T-helper 17 cell (primary cell): ENCODE results near the gene TDG. TPM values are rescaled to one million over a fixed set of nuclear protein-coding genes. Genes with fewer than 3 reads are reported as not detected.
"Not testable (repeated sequence)": the region's sequence is repeated elsewhere in the genome, so short reads cannot be mapped to it uniquely, and the experiment has no call there.

Experiments used
- ATAC-seq: fragments of 150-1000 bp; cut with Tn5 transposase; 2 replicates; pipeline ENCODE4 v1.10.0; 2021; ENCODE audit warnings: mild to moderate bottlenecking, moderate library complexity
- DNase-seq, 3 donors: peaks; one replicate each; pipeline versions ENCODE4 v3.0.0 to v3.0.0-alpha.2; 2020 to 2021
- H3K9me3 ChIP-seq: one replicate; pipeline ENCODE4 v1.7.0; 2013; ENCODE audit warnings: low read length, mild to moderate bottlenecking; ENCODE audit not compliant: control insufficient read depth, poor library complexity, severe bottlenecking
- H3K27ac Mint-ChIP-seq: one replicate; pipeline ENCODE4 v1.8.0; 2022; ENCODE audit warnings: mild to moderate bottlenecking, moderate library complexity, mixed read lengths
- H3K27me3 Mint-ChIP-seq: one replicate; pipeline ENCODE4 v1.8.0; 2022; ENCODE audit warnings: mixed read lengths
- H3K36me3 Mint-ChIP-seq: one replicate; pipeline ENCODE4 v1.8.0; 2022; ENCODE audit warnings: low read depth, mixed read lengths
- H3K4me1 Mint-ChIP-seq: one replicate; pipeline ENCODE4 v1.8.0; 2022; ENCODE audit warnings: mild to moderate bottlenecking, mixed read lengths
- H3K4me3 Mint-ChIP-seq: one replicate; pipeline ENCODE4 v1.8.0; 2022; ENCODE audit warnings: mild to moderate bottlenecking, moderate library complexity, mixed read lengths
- total RNA-seq, 4 donors: library from RNA in 2 of 4; stranded (reverse) in 2 of 4; gene quantifications; one replicate each; pipeline ENCODE4 v1.2.3 and lab custom pipeline; 2022 to 2026

TDG gene
- total RNA-seq, 2 donors from 2014 or later, result 27.0 to 30.4 TPM

DNA sequence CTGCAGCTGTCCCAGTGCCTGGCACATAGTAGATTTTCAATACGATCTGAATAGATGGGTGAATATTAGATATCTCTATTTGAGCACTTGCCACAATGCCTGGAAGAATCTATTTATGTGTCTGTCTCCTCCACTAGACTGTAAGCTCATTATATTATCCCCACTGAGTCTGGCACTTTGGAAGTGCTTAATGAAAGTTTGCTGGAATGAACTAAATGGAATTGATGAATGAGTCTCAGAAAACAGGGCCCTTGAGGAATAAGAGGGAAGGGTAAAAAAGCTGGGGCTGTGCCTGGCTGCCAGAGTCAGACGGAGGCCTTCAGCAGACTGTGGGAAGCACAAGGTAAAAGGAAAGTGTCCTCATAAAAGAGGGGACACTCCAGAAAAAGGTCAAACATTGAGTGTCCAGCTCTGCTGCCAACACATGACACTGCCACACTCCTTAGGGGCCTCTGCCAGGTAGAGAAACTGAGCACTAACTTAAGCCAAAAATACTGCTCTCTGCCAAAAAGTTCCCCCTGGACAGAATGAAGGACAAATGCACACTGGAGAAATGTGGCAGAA is 45.0 kb downstream of the TDG start:
- Mint-ChIP-seq H3K4me1 (no peaks in the 10 kb centered on the region), H3K36me3 (peaks cover 7% of the 10 kb centered on the region), H3K27ac (no peak overlapping the region), H3K4me3 (no peak overlapping the region), H3K27me3 (peaks cover 34% of the 10 kb centered on the region)
- H3K9me3 ChIP-seq, result no peaks in the 10 kb centered on the region
- ATAC-seq, result no peak
- no peak for DNase-seq

- H3K4me1 Mint-ChIP-seq, result no peaks in the 10 kb centered on the region
- no peaks in the 10 kb centered on the region for H3K9me3 ChIP-seq
- H3K4me3 Mint-ChIP-seq, result no peak overlapping the region
- peaks cover 7% of the 10 kb centered on the region for H3K36me3 Mint-ChIP-seq
- no peak for ATAC-seq
- DNase-seq, result no peak
- peaks cover 34% of the 10 kb centered on the region for H3K27me3 Mint-ChIP-seq
- no peak overlapping the region for H3K27ac Mint-ChIP-seq
Observed at GRCh38 chr12:104011253-104011652, 45.6 kb downstream of the TDG start.

DNA sequence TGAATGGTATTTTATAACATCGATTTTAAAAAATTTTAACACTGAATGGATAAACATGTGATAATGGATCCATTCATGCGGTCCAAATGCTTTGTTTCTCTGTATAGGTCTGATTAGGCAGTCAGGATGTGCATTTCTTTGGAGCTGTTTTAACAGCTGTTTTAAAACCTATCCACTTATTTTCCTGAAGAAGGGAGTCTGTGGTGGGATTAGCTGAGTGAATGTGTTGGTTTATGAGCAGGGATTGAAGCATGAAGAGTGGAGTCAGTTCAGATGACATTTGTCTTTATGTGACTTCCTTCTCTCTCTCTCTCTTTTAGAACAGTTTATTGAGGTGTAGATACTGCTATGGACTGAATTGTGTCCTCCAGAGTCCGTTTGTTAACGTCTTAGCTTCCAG is 46.7 kb downstream of the TDG start:
- no peaks in the 10 kb centered on the region for H3K4me1 Mint-ChIP-seq
- H3K9me3 ChIP-seq, result no peaks in the 10 kb centered on the region
- H3K4me3 Mint-ChIP-seq, result no peak overlapping the region
- H3K27ac Mint-ChIP-seq, result no peak overlapping the region
- H3K27me3 Mint-ChIP-seq, result peaks cover 25% of the 10 kb centered on the region
- DNase-seq, result no peak
- peaks cover 7% of the 10 kb centered on the region for H3K36me3 Mint-ChIP-seq
- no peak for ATAC-seq

DNA sequence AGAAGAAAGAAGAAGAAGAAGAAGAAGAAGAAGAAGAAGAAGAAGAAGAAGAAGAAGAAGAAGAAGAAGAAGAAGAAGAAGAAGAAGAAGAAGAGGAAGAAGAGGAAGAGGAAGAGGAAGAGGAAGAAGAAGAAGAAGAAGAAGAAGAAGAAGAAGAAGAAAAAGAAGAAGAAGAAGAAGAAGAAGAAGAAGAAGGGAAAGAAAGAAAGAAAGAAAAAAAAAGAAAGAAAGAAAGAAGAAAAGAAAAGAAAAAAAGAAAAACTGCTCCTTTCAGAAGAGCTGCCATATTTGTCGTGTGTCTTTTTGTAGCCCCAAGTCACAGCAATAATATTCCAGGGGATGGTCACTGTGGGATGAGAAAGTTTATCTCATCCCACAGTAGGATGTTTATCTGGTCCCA is 56.2 kb downstream of the TDG start:
- H3K4me3 Mint-ChIP-seq, H3K9me3 ChIP-seq, H3K4me1 Mint-ChIP-seq: not testable (repeated sequence)

GRCh38 chr12:104022786-104023185 is 57.1 kb downstream of the TDG start:
- no peaks in the 10 kb centered on the region for H3K4me1 Mint-ChIP-seq
- no peak for DNase-seq
- peaks cover 49% of the 10 kb centered on the region for H3K27me3 Mint-ChIP-seq
- H3K9me3 ChIP-seq, result no peaks in the 10 kb centered on the region
- H3K27ac Mint-ChIP-seq, result no peak overlapping the region
- H3K4me3 Mint-ChIP-seq, result no peak overlapping the region
- H3K36me3 Mint-ChIP-seq, result no peaks in the 10 kb centered on the region
- no peak for ATAC-seq

More for the DNA sequence above, 56.2 kb downstream of the TDG start:
- not testable (repeated sequence) for H3K36me3 Mint-ChIP-seq, H3K27ac Mint-ChIP-seq, DNase-seq, ATAC-seq
- peaks cover 40% of the 10 kb centered on the region for H3K27me3 Mint-ChIP-seq

GRCh38 chr12:104023710-104024109 is 58.0 kb downstream of the TDG start:
- no peak overlapping the region for H3K27ac Mint-ChIP-seq
- no peak overlapping the region for H3K4me3 Mint-ChIP-seq
- DNase-seq (no peak), ATAC-seq (no peak)
- H3K36me3 Mint-ChIP-seq, result no peaks in the 10 kb centered on the region
- no peaks in the 10 kb centered on the region for H3K9me3 ChIP-seq
- peaks cover 57% of the 10 kb centered on the region for H3K27me3 Mint-ChIP-seq
- H3K4me1 Mint-ChIP-seq, result no peaks in the 10 kb centered on the region

DNA sequence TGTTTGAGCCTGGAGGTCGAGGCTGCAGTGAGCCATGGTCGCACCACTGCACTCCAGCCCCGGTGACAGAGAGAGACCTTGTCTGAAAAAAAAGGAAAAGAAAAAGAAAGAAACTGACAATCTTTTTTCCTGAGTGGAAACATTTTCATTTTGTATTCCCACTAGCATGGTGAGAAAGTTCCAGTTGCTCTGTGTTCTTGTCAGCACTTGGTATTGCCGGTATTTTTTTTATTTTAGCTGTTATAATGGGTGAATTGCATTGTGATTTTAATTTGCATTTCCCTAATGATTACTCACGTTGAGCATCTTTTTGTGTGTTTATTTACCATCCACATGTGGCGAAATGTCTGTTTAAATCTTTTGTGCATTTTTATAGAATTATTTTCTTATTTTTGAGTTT is 58.7 kb downstream of the TDG start:
- DNase-seq (no peak), ATAC-seq (no peak)
- Mint-ChIP-seq H3K36me3 (no peaks in the 10 kb centered on the region), H3K4me1 (no peaks in the 10 kb centered on the region), H3K4me3 (no peak overlapping the region), H3K27me3 (peaks cover 59% of the 10 kb centered on the region), H3K27ac (no peak overlapping the region)
- no peaks in the 10 kb centered on the region for H3K9me3 ChIP-seq

DNA sequence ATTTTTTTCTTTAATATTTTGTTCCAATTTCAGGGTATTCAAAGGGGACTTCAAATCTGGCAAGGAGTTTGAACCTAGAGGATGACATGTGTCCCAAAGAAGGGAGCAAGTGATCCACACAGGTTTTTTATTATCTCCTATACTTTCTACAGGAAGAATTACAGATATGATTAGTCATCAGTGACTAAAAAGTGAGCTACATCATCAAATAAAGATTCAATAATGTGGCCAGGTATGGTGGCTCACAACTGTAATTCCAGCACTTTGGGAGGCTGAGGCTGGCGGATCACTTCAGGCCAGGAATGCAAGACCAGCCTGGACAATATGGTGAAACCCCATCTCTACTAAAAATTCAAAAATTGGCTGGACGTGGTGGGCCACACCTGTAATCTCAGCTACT is 60.1 kb downstream of the TDG start:
- H3K9me3 ChIP-seq, result no peaks in the 10 kb centered on the region
- Mint-ChIP-seq H3K4me3 (no peak overlapping the region), H3K36me3 (no peaks in the 10 kb centered on the region), H3K27ac (no peak overlapping the region), H3K4me1 (no peaks in the 10 kb centered on the region), H3K27me3 (peaks cover 48% of the 10 kb centered on the region)
- DNase-seq (no peak), ATAC-seq (no peak)

DNA sequence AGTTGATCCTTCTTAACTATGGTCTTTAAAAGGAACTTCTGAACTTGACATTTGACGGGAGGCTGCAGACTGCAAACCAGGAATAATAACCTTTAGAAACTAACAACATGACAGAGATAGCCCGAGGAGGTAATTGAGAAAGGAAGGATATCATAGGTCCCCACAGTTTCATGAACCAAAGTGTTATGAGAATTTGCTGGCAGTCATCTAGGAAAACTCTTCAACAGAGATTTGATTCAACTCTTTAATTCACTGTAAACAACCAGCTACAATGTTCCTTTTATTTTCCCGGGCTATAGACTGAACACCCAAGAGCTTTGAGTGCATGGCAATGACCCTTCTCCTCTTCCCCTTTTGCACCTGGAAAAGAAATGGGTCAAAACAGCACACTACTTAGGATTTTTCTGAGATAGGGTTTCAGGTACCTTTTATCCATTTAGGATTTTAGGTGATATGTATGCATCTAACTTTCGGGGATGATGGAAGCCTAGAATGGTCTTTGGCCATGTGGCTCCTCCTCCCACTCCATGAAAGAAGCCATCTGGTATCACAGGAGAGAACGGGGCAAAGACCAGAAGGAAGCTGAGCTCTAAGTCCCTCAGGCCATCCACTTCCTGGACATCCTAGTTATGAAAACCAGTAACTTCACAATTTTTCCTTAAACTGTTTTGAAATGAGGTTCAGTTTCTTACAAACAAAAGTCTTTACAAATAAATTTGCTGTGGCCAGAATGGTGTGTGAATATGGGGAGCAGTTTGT is 61.3 kb downstream of the TDG start:
- no peaks in the 10 kb centered on the region for H3K36me3 Mint-ChIP-seq
- no peaks in the 10 kb centered on the region for H3K9me3 ChIP-seq
- H3K4me1 Mint-ChIP-seq, result no peaks in the 10 kb centered on the region
- H3K4me3 Mint-ChIP-seq, result no peak overlapping the region
- H3K27me3 Mint-ChIP-seq, result peaks cover 41% of the 10 kb centered on the region
- ATAC-seq (no peak), DNase-seq (no peak)
- no peak overlapping the region for H3K27ac Mint-ChIP-seq

DNA sequence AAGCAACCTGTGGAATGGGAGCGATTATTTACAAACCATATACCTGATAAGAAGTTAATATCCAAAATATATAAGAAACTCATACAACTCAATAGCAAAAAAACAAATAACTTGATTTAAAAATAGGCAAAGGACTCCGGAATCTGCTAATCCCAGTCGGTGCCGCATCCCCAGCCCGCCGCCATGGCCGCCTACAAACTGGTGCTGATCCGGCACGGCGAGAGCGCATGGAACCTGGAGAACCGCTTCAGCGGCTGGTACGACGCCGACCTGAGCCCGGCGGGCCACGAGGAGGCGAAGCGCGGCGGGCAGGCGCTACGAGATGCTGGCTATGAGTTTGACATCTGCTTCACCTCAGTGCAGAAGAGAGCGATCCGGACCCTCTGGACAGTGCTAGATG is 64.9 kb downstream of the TDG start:
- ATAC-seq, H3K36me3 Mint-ChIP-seq, H3K4me1 Mint-ChIP-seq, H3K27ac Mint-ChIP-seq, H3K4me3 Mint-ChIP-seq, DNase-seq, H3K9me3 ChIP-seq: not testable (repeated sequence)
- H3K27me3 Mint-ChIP-seq, result peaks cover 39% of the 10 kb centered on the region

GRCh38 chr12:104036143-104036542 is 70.5 kb downstream of the TDG start:
- not testable (repeated sequence) for ATAC-seq, DNase-seq, H3K36me3 Mint-ChIP-seq, H3K27me3 Mint-ChIP-seq, H3K4me3 Mint-ChIP-seq, H3K9me3 ChIP-seq, H3K27ac Mint-ChIP-seq, H3K4me1 Mint-ChIP-seq

Other genes starting within 250 kb of the TDG start
- gene NT5DC3, start 124.6 kb upstream of the TDG start, total RNA-seq, result 1 to 10 TPM; 6.5 to 8.3 TPM
- gene HSP90B1, start 35.5 kb upstream of the TDG start, total RNA-seq, result 100 to 1,000 TPM; 339 to 429 TPM
- gene GLT8D2, start 84.3 kb downstream of the TDG start, total RNA-seq, result not detected
- 10 to 100 TPM; 13.9 to 15.2 TPM for gene HCFC2, start 98.7 kb downstream of the TDG start, total RNA-seq
- 10 to 100 TPM; 11.7 to 13.7 TPM for gene NFYB, start 172.3 kb downstream of the TDG start, total RNA-seq
- gene TXNRD1, start 249.9 kb downstream of the TDG start, total RNA-seq, result 10 to 100 TPM; 33.5 to 47.2 TPM